ENCODE data around the gene PLXNC1. TPM values are rescaled to one million over a fixed set of nuclear protein-coding genes. Genes with fewer than 3 reads are reported as not detected.

PLXNC1 gene
- total RNA-seq, 1 experiment from 2014 or later: 1.3 TPM

- no peak for TF ChIP-seq CTCF (IDR thresholded peaks at IDR 0.05; ENCODE audit: unreplicated experiment)
- DNase-seq: no peak
- Mint-ChIP-seq H3K4me3 (ENCODE audit: low read depth, unreplicated experiment) (no peak overlapping the region), H3K27ac (ENCODE audit: unreplicated experiment) (no peak overlapping the region), H3K4me1 (ENCODE audit: low read depth, unreplicated experiment) (no peaks in the 10 kb centered on the region), H3K27me3 (ENCODE audit: unreplicated experiment) (peaks cover 65% of the 10 kb centered on the region), H3K36me3 (ENCODE audit: insufficient read depth, unreplicated experiment) (no peaks in the 10 kb centered on the region), H3K9me3 (ENCODE audit: low read depth, unreplicated experiment) (no peaks in the 10 kb centered on the region)
- intact Hi-C loops (cut with micrococcal nuclease; ENCODE audit: unreplicated experiment): no loop called here
- BruUV-seq (replicated peaks): no TSS peak
- CTCF ChIA-PET: no interaction called here
These were observed 22.6 kb downstream of the PLXNC1 start for GRCh38 chr12:94170690-94171594.

DNA sequence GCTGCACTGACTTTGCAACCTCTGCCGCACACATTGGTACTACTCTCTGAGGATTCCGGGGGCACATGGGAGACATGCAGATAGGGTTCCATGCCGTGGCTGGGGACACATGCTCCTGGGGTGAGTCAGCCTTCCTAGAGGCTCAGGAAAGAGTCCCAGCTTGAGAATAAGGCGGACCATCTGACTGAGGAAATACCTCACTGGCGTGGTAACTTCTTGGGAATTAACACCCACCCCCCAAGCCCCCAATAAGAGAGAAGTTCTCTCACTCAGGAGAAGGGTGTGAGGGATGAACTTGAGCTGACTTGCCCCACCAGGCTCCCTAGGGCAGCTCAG lies 23.2 kb downstream of the PLXNC1 start:
- no TSS peak for BruUV-seq (replicated peaks)
- H3K4me1 Mint-ChIP-seq (ENCODE audit: low read depth, unreplicated experiment): no peaks in the 10 kb centered on the region
- TF ChIP-seq CTCF (IDR thresholded peaks at IDR 0.05; ENCODE audit: unreplicated experiment): no peak
- H3K4me3 Mint-ChIP-seq (ENCODE audit: low read depth, unreplicated experiment): no peak overlapping the region
- no peaks in the 10 kb centered on the region for H3K36me3 Mint-ChIP-seq (ENCODE audit: insufficient read depth, unreplicated experiment)
- DNase-seq: no peak
- H3K27me3 Mint-ChIP-seq (ENCODE audit: unreplicated experiment): peaks cover 69% of the 10 kb centered on the region
- CTCF ChIA-PET: no interaction called here
- no peak overlapping the region for H3K27ac Mint-ChIP-seq (ENCODE audit: unreplicated experiment)
- no peaks in the 10 kb centered on the region for H3K9me3 Mint-ChIP-seq (ENCODE audit: low read depth, unreplicated experiment)
- intact Hi-C loops (cut with micrococcal nuclease; ENCODE audit: unreplicated experiment): no loop called here

DNA sequence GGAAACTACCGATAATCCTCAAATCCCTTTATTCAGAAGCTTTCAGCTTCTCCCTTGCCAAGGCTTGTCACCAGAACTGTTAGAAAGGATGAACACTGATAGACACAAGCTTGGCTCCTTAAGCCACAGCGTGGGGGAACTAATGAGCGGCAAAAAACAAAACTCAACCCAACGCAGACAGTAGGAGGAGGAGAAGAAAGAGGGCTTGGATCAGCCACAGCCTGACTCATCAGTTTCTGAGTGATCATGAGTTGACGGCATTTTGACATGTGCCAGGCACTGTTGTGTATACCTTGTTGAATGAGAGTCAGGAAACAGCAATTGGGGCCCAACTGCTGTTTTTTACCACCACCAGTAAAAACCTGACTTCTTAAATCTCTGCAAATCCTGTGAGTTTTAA lies 23.7 kb downstream of the PLXNC1 start:
- H3K4me1 Mint-ChIP-seq (ENCODE audit: low read depth, unreplicated experiment): no peaks in the 10 kb centered on the region
- peaks cover 67% of the 10 kb centered on the region for H3K27me3 Mint-ChIP-seq (ENCODE audit: unreplicated experiment)
- no TSS peak for BruUV-seq (replicated peaks)
- no peak overlapping the region for H3K27ac Mint-ChIP-seq (ENCODE audit: unreplicated experiment)
- no peak for DNase-seq
- no peak for TF ChIP-seq CTCF (IDR thresholded peaks at IDR 0.05; ENCODE audit: unreplicated experiment)
- H3K4me3 Mint-ChIP-seq (ENCODE audit: low read depth, unreplicated experiment): no peak overlapping the region
- CTCF ChIA-PET: no interaction called here
- intact Hi-C loops (cut with micrococcal nuclease; ENCODE audit: unreplicated experiment): no loop called here
- H3K9me3 Mint-ChIP-seq (ENCODE audit: low read depth, unreplicated experiment): no peaks in the 10 kb centered on the region
- H3K36me3 Mint-ChIP-seq (ENCODE audit: insufficient read depth, unreplicated experiment): no peaks in the 10 kb centered on the region

GRCh38 chr12:94172973-94173372 lies 24.6 kb downstream of the PLXNC1 start:
- H3K27ac Mint-ChIP-seq (ENCODE audit: unreplicated experiment): no peak overlapping the region
- no peak for TF ChIP-seq CTCF (IDR thresholded peaks at IDR 0.05; ENCODE audit: unreplicated experiment)
- no peak overlapping the region for H3K4me3 Mint-ChIP-seq (ENCODE audit: low read depth, unreplicated experiment)
- peaks cover 62% of the 10 kb centered on the region for H3K27me3 Mint-ChIP-seq (ENCODE audit: unreplicated experiment)
- CTCF ChIA-PET: interaction anchor here (0.6 kb wide), 3 partner anchors 28 to 494 kb away, joined by 3 read pairs; no protein-coding TSS in a partner anchor
- H3K36me3 Mint-ChIP-seq (ENCODE audit: insufficient read depth, unreplicated experiment): no peaks in the 10 kb centered on the region
- no TSS peak for BruUV-seq (replicated peaks)
- DNase-seq: no peak
- H3K9me3 Mint-ChIP-seq (ENCODE audit: low read depth, unreplicated experiment): peaks cover 3% of the 10 kb centered on the region
- intact Hi-C loops (cut with micrococcal nuclease; ENCODE audit: unreplicated experiment): no loop called here
- H3K4me1 Mint-ChIP-seq (ENCODE audit: low read depth, unreplicated experiment): no peaks in the 10 kb centered on the region

Data from Calu3 (cell line).